Mucosa of rectum (tissue), 2 donors: Measurements from ENCODE around the gene SYT15B.
"Not testable (repeated sequence)": the region's sequence is repeated elsewhere in the genome, so short reads cannot be mapped to it uniquely, and the experiment has no call there.

Experiments
- H3K27ac ChIP-seq, 2 donors: one replicate each; pipeline ENCODE4 v1.7.0; 2013; ENCODE audit warnings: inconsistent platforms in 2 of 2, low read depth in 2 of 2, low read length in 2 of 2
- H3K27me3 ChIP-seq, 2 donors: one replicate each; pipeline ENCODE4 v1.7.0; 2013; ENCODE audit warnings: low read length in 2 of 2; ENCODE audit not compliant: control insufficient read depth in 2 of 2, insufficient read depth in 2 of 2
- H3K36me3 ChIP-seq, 2 donors: one replicate each; pipeline ENCODE4 v1.7.0; 2013; ENCODE audit warnings: low read length in 2 of 2; ENCODE audit not compliant: control insufficient read depth in 2 of 2, insufficient read depth in 2 of 2
- H3K4me1 ChIP-seq, 2 donors: one replicate each; pipeline ENCODE4 v1.7.0; 2013; ENCODE audit warnings: low read length in 2 of 2, mild to moderate bottlenecking in 1 of 2; ENCODE audit not compliant: control insufficient read depth in 2 of 2, insufficient read depth in 2 of 2
- H3K4me3 ChIP-seq, 2 donors: one replicate each; pipeline ENCODE4 v1.7.0; 2013; ENCODE audit warnings: low read length in 2 of 2
- H3K9ac ChIP-seq, 2 donors: one replicate each; pipeline ENCODE4 v1.7.0; 2013; ENCODE audit warnings: low read length in 2 of 2, low read depth in 1 of 2, mild to moderate bottlenecking in 1 of 2
- H3K9me3 ChIP-seq, 2 donors: one replicate each; pipeline ENCODE4 v1.7.0; 2013; ENCODE audit warnings: low read length in 2 of 2; ENCODE audit not compliant: control insufficient read depth in 2 of 2
- donor health status: healthy.
- donor health status: Normal muscosa, but diverticular disease.

The SYT15B gene

DNA sequence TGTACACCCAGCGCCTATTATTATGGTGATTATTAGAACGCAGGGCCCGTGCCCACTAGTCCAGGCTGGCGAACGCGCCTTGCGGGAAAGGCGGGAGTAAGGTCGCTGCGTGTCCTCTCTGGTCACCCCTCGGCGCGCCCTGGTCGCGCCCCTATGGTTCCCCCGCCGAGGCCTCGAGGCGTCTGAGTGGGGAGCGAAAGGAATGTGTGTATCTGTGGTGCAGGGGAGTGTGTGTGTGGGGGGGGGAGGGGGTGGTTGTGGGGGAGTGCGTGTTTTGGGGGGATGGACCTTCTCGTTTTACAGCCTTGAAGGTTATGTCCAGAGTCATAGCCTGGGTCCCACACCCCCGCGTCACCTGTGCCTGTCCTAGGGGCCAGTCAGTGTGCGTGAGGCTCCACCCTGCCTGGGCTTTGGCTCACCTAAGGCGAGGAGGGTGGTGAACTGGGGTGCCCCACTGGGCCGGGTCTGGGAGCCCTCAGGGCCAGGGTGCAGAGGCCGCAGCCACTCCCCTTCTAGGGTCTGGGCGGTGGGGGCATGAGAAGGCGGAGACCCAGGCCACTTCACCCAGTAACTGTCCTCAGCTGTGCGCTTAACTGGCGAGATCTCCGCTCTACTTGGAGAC lies at the start of gene SYT15B:
Gene SYT15B (minus strand): TSS at position 39 of the 622 bp plus-strand sequence. CDS start 952 bp downstream, outside the sequence.
- not testable (repeated sequence) for H3K4me3 ChIP-seq, H3K9me3 ChIP-seq, H3K27ac ChIP-seq, H3K4me1 ChIP-seq, H3K9ac ChIP-seq, H3K27me3 ChIP-seq, H3K36me3 ChIP-seq

DNA sequence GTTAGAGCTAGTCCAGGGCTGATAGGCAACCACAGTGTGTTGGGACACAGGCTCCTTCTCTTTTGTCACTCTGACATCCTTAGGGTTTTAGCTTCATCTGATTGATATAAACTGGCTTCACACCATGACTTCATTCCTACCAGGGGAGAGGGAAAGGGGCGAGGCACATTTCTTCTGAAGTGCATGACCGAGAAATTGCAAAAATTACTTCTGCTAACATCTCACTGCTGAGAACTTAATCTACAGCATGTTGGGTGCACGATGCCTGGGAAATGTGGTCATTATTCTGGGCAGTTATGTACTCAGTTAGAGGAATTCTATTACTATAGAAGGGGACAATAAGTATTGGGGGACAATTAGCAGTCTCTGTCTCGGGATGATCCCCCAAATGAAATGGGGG lies 16.2 kb upstream of the SYT15B start:
- H3K36me3 ChIP-seq, H3K9ac ChIP-seq, H3K4me3 ChIP-seq, H3K4me1 ChIP-seq, H3K9me3 ChIP-seq, H3K27me3 ChIP-seq, H3K27ac ChIP-seq: not testable (repeated sequence)

GRCh38 chr10:47775361-47776231 lies 12.2 kb upstream of the SYT15B start:
- H3K4me3 ChIP-seq, H3K9me3 ChIP-seq, H3K27me3 ChIP-seq, H3K36me3 ChIP-seq, H3K27ac ChIP-seq, H3K9ac ChIP-seq, H3K4me1 ChIP-seq: not testable (repeated sequence)

DNA sequence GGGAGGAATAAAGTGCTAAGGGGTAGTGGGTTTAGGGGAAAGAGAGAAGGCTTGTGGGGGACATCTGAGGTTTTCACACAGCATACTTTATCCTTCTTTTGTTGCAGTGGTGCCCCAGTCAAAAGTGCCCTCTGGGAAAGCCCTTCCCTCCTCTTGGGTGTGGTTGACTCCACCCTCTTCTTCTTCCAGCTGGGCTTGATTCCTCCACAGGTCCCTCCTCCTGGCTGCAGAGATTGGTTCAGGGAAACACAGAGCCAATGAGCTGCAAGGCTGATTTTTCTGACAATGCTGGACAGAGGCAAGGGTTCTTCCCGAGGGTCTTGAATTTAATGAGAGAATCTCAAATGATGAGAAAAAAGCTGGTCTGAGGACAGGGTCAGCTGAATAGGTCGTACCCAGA lies 7.4 kb upstream of the SYT15B start:
- not testable (repeated sequence) for H3K9me3 ChIP-seq, H3K27ac ChIP-seq, H3K27me3 ChIP-seq, H3K4me1 ChIP-seq, H3K4me3 ChIP-seq, H3K36me3 ChIP-seq, H3K9ac ChIP-seq

- H3K9ac ChIP-seq, H3K36me3 ChIP-seq, H3K4me3 ChIP-seq, H3K4me1 ChIP-seq, H3K9me3 ChIP-seq, H3K27ac ChIP-seq, H3K27me3 ChIP-seq: not testable (repeated sequence)
Observed at GRCh38 chr10:47768578-47769115, 5.3 kb upstream of the SYT15B start.

GRCh38 chr10:47768085-47768484 lies 4.7 kb upstream of the SYT15B start:
- H3K27ac ChIP-seq, H3K27me3 ChIP-seq, H3K4me3 ChIP-seq, H3K9ac ChIP-seq, H3K9me3 ChIP-seq, H3K36me3 ChIP-seq, H3K4me1 ChIP-seq: not testable (repeated sequence)

DNA sequence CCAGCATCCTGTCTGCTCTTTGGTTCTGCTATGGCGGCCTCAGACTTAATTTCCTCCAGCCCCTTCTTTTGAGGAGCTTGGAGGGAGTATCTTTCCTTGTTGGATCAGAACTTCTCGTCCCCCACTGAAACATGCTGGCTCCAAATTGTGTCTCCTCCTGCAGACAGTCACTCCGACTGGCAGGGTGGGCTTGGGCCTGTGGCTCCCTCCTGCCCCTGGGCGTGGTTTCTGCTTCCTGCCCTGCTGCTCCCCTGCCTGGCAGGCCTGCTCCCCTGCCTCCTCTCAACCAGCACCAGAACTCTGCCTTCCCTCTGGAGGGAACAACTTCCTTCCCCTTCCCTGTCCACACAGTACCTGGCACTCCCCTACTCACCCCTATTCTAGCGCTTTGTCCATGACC lies 3.8 kb upstream of the SYT15B start:
- H3K27ac ChIP-seq, H3K27me3 ChIP-seq, H3K4me1 ChIP-seq: not testable (repeated sequence)

DNA sequence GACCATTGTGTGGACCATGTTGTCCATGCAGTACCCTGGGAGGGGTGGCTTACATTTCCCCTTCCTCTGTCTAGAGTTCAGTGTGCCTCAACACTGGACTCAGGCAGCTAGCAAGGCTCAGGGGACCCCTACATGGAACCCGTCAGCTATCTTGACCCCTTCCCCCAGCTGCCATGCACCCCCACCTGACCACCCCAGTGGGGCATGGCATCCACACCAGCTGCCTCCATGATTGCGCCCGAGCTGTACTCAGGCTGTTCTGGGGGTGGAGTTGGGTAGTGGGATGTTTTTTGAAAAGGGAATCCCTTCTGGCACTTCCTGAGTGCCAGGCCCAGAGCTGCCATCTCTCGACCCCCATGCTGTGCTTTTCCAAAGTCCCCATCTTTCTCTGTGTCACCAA lies 1.8 kb upstream of the SYT15B start:
- not testable (repeated sequence) for H3K9me3 ChIP-seq, H3K27me3 ChIP-seq, H3K36me3 ChIP-seq, H3K9ac ChIP-seq, H3K4me1 ChIP-seq, H3K27ac ChIP-seq, H3K4me3 ChIP-seq

More for the DNA sequence above, 3.8 kb upstream of the SYT15B start:
- not testable (repeated sequence) for H3K36me3 ChIP-seq, H3K4me3 ChIP-seq, H3K9me3 ChIP-seq, H3K9ac ChIP-seq

GRCh38 chr10:47762674-47763553 lies 478 bp downstream of the SYT15B start:
- H3K27ac ChIP-seq, H3K27me3 ChIP-seq, H3K4me1 ChIP-seq, H3K9me3 ChIP-seq, H3K36me3 ChIP-seq, H3K9ac ChIP-seq, H3K4me3 ChIP-seq: not testable (repeated sequence)

GRCh38 chr10:47758855-47759254 lies 4.5 kb downstream of the SYT15B start:
- not testable (repeated sequence) for H3K9ac ChIP-seq, H3K27me3 ChIP-seq, H3K36me3 ChIP-seq, H3K27ac ChIP-seq, H3K4me1 ChIP-seq, H3K9me3 ChIP-seq, H3K4me3 ChIP-seq
